A549 treated with CpdA at 1 μM for 4 hours (cell line): Measurements from ENCODE around the gene FOLH1. TPM values are rescaled to one million over a fixed set of nuclear protein-coding genes. Genes with fewer than 3 reads are reported as not detected.

Experiments used
- total RNA-seq: library from RNA; stranded (reverse); fragments of 200-300 nt; extraction: Qiagen RNA extraction; gene quantifications from 5 replicates; pipeline ENCODE4 v1.2.3, GENCODE V29; 2022; ENCODE audit warnings: low read depth

FOLH1 gene
- total RNA-seq, result not detected in 5 replicates

DNA sequence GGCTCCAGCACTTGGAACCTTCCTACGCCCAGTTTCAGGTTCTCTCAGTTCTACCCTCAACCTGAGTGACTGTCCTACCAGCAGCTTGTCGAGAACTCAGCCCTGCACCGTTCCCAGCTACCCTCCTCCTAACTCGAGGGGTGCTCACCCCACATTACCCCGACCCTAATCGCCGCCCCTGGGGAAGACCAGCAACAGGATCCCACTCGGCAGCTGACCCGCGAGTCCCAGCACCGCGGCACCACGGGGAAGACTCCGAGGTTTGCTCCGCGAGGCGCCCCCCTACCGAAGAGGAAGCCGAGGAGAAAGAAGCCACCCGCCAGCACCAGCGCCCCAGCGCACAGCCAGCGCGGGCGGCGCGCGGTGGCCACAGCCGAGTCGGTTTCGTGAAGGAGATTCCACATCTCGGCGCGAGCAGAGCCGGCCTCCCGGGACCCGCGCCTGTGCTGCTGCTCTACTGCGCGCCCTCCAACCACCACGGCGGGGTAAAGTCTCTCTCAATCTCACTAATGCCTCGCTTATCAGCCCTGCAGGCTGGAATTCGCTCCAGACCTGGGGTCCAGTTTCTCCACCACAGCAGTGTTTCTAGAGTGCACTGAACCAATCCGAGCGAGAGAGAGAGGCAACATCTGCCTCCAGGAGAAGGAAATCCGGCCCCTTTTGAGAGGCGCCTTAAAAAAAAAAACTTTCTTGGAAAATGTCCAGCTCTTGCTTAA lies at the start of gene FOLH1:
Gene FOLH1, minus strand, starts transcription at position 597 of the 716 bp plus-strand sequence. Its CDS starts 193 bp downstream, at position 404.

Other genes with a start within 250 kb of the FOLH1 start
- not detected in 5 replicates for gene TRIM51G, start 224.7 kb downstream of the FOLH1 start, total RNA-seq
- not detected in 5 replicates for gene TRIM49B, start 179.8 kb downstream of the FOLH1 start, total RNA-seq
- gene TRIM64C, start 149.5 kb downstream of the FOLH1 start, total RNA-seq, result not detected in 5 replicates